ENCODE measurements around the gene TIMM21.

Gene TIMM21, protein sequence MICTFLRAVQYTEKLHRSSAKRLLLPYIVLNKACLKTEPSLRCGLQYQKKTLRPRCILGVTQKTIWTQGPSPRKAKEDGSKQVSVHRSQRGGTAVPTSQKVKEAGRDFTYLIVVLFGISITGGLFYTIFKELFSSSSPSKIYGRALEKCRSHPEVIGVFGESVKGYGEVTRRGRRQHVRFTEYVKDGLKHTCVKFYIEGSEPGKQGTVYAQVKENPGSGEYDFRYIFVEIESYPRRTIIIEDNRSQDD

DNA sequence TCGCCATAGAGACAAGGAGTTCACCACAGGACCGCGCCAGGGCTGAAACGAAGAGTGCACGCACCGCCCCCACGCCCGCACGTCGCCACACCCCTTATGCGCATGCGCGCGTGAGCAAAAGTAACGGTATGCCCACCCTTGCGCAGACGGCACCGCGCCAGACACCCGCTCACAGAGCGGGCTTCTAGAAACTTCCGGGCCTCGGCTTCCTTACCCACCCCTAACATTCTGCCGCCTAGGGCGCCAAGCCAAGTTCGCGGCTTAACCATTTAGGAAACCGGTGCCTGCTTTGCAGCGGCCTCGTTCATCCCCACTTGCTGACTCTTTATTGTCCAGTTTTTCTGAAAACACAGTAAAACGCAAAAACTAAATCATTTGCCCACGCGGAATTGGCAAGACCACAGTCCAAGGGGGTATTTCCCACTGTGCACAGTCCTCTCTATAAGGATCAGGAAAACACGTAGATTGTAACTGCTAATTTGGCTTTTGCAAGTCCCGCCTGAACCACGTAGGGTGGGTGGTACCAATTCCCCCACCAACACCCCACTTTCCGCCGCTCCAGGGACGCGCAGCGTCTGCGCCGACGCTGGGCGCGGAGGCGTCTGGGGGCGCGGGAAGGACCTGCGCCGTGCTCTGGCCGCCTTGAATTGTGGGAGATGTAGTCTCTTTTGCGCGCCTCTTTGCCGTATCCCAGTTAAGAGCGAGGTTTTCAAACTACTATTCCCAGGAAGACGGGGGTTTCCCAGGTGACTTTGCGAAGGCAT lies at the start of gene TIMM21, which contains the start of gene FBXO15:
Gene TIMM21 (plus strand): TSS at position 745 of the 764 bp plus-strand sequence. CDS start 286 bp downstream, outside the sequence.
Gene FBXO15 (minus strand): TSS at position 56 of the 764 bp plus-strand sequence. CDS start 49 bp downstream, at position 7.
- in situ Hi-C loops (cut with MboI; ENCODE audit: low sequenced_read_pairs) = no loop called here

DNA sequence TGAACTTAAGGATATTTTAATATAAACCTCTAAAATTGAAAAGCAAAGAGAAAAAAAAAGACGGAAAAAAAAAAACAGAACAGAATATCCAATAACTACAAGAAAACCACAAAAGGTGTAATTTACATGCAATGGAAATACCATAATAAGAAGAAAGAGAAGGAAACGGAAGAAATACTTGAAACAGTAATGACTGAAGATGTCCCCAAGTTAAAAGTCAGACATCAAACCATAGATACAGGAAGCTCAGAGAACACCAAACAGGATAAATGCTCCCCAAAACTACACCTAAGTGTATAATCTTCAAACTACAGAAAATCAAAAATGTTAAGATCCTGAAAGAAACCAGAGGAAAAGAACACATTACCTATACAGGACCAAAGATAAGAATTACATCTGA lies 39.9 kb upstream of the TIMM21 start:
- in situ Hi-C loops (cut with MboI; ENCODE audit: low sequenced_read_pairs) = no loop called here

DNA sequence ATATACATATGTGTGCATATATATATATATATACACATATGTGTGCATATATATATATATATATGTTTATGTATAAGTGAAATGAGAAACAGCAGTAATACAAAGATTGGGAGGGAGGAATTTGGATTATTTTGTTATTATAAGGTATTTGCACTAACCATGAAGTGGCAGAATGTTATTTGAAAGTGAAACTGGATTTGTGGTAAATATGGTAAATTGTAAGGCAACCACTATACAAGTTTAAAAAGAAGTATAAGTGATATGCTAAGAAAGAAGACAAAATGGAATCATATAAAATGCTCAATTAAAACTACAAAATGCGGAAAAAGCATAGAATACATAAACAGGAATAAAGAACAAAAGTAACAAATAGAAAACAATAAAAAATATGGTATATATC lies 38.2 kb upstream of the TIMM21 start:
- in situ Hi-C loops (cut with MboI; ENCODE audit: low sequenced_read_pairs) = no loop called here

DNA sequence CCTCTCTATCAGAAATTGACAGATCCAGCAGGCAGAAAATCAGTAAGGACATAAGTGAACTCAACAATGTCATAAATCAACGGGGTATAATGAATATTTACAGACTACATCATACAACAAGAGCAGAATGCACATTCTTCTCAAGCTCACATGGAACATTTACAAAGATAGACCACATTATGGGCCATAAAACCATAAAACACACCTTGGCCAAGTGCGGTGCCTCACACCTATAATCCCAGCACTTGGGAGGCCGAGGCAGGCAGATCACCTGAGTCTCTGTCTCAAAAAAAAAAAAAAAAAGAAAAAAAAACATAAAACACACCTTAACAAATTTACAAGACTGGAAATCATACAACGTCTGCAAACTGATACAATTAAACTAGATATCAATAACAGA lies 37.3 kb upstream of the TIMM21 start:
- in situ Hi-C loops (cut with MboI; ENCODE audit: low sequenced_read_pairs) = no loop called here

DNA sequence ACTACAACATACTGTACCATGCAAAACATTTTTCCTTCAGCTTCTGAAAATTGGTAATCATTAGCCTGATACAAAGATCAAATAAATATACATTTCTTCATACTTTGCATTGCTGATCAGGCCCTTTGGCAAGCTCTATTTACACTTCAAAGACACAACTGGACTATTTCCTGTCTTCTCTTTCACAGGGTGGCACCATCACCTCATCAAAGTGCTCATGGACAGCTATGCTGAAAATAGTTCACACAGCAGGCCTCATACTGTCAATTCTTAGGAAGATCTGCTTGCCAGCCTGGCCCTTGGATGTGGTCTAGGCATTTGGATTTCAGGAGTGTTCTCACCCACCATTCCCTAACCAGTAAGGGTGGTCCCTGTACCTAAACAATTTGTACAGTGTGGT lies 34.6 kb upstream of the TIMM21 start:
- in situ Hi-C loops (cut with MboI; ENCODE audit: low sequenced_read_pairs) = no loop called here

DNA sequence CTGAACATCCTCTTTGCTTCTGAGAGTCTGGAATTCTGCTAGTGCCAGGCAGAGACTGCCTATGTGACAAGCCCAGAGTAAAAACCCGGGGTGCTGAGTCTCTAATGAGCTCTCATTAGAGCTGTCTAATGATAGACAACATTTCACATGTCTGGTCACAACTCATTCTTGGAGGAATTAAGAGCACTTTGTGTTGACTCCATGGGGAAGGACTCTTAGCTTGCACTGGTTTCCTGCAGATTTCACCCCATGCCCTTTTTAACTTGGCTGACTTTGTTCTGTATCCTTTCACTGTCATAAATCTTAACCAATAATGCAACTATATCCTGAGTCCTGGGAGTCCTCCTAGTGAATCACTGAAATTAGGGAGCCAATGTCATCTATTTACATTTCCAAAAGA lies 34.2 kb upstream of the TIMM21 start:
- in situ Hi-C loops (cut with MboI; ENCODE audit: low sequenced_read_pairs) = no loop called here

DNA sequence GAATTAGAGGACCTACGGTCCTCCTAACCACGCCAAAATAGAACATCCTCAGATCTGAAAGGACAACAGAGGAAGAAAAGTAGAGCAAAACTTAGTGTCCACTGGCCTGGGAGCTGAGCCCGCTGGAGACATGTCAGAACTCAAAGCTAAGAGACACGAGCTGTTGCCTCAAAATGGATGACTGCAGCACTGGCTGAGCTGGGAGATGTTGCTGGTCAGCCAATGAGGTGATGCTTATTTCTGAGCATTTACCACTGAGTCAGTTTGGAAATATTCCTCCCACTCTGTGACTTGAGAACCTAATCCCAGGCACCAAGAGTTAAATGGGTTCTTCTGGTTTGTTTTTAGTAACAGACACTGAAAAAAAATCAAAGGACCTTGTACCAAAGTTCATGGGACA lies 33.3 kb upstream of the TIMM21 start:
- in situ Hi-C loops (cut with MboI; ENCODE audit: low sequenced_read_pairs) = no loop called here

DNA sequence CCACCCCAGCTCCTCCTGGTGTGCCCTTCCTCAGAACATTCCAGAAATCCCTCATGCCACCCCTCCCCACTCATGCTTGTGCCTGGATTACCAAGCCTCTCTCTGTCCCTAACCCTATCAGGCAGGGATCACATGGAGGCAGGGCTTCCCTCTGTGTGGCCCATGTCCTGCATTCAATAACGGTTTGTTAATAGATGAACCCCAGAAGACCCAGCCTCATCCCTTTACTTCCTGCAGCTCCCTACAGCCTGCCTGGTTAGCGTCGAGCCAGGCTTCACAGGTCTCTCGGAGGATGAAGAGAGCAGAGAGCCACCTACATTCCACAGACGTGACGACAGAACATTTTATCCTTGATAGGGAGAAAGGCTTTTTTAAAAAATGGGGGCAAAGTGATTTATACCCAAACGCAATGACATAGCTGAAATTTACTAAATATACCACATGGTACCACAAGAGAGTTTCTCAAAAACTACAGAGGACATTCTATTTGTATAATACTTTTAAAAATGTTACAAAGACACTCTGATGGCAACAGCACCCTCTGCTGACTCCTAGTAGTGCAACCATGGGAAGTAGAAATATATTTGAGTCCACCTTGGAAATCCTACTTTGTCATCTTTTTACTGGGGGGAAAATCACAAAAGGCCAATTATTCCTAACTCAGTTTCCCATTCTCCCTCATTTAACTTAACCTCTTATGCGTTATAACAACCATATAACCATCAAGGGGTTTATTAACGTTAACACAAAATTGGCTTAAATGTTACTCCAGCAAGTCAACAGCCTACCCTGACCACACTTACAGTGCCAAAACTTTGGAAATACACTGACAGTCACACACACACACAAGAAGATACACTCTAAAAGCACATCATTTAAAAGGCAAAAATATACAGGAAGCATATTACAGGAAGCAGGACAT lies 31.4 kb upstream of the TIMM21 start:
- in situ Hi-C loops (cut with MboI; ENCODE audit: low sequenced_read_pairs) = no loop called here

DNA sequence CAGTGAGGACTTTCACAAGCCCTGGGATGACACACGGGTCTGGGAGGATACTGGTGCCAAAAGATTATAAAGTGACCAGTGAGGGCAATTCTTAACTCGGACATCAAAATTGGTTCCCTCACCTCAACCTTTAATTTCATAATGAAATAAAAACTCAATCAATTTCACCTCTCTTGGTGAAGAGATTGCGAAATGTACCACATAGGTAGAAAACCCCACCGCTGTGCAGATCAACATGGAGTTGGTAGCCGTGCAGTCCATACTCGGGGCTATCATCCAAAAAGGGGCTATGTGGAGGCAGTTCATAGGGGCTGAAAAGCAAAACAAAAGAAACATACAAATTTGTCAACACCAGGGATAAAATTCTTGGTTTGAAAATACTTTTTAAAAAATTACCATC lies 25.1 kb upstream of the TIMM21 start:
- in situ Hi-C loops (cut with MboI; ENCODE audit: low sequenced_read_pairs) = no loop called here

DNA sequence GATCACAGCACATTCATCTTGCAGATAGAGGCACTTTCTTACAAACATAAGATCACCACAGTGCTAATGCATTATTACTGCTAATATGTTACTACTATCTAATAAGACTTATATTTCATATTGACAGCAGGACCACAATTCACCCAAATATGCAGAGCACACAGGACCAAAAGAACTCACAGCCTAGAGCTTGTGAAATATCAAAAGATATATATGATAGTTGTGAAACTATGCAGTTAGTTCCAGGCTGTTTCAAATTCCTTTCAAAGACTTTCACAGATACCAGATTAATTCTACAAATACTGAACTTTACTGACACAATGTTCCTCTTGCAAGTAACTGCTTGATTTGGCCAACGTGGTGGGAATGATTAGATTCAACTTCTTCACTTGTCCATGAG lies 23.7 kb upstream of the TIMM21 start:
- in situ Hi-C loops (cut with MboI; ENCODE audit: low sequenced_read_pairs) = no loop called here

DNA sequence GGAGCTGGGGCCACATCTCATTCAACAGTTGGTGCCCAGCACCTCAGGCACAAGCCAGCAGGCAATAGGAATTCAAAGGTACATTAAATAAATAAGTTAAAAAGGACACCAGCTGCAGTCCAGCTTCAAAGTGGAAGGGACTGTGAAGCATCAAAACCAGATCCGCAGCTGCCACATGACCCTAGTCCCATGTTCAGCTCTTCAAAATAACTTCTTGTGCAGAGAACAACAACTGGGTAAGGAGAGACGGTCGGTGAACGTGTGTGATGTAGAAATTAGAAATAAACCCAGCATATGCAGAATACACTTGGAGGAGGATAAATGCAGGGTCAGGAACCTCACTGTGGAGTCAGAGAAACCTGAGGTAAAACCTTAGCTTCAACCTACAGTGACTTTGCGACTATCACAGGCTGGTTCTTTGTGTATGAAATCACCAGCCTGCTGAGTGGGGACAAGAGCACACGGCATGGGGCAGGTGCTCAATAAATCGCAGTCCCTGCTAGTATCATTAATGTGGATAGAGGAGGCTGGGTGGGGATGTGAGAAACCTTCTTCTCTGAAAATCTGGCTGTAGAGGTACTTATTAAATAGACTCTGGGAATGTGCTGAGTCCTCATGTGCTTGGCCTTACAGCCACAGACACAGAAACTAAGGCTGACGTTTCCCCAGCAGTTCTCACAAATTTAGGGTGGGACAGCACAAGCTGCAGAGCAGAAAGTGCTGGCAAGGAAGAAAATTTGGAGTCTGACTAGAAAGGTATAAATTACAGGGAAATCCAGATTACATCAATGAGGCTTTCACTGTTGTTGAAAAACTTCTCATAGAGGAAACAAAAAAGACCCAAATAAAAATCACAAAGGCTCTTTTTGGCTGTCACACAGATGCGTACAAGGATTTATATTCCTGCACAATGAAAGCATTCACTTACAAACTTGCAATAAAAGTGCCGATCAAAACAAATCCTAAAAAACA lies 21.4 kb upstream of the TIMM21 start:
- in situ Hi-C loops (cut with MboI; ENCODE audit: low sequenced_read_pairs) = no loop called here

DNA sequence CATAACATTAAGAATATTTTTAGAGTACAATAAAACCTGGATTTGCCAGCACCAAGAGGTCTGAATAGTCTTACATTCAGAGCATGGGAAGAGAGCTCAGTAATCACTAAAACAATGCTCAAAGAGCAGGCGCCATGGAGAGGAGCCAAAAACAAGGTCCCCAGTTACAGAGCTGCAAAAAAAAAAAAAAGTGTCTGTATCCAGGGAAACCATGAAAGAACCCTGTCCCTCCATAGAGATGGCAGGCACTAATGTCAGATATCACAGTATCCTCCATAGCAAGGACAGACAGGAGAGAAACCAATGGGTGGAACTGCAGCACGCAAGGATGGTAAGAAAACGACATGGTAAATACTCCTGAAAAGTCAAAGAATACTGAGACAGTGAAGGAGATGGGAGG lies 20.2 kb upstream of the TIMM21 start:
- in situ Hi-C loops (cut with MboI; ENCODE audit: low sequenced_read_pairs) = no loop called here

DNA sequence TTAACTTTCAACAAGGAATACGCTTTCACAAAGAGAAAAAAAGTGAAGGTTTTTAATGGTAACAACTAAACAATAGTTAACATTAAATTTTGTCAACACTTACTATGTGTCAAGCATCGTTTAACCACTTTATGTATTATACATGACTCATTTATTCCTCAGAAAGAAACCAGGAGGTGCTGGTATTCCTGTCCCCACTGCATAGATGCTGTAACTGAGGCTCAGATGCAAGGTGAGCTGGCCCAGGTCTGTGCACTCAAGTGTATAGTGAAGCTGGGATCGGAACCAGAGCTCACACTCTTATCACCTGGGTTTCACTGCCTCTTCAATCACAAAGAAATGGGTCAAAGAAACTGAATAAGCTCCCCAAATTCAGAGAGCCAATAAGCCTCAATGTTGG lies 17.2 kb upstream of the TIMM21 start:
- in situ Hi-C loops (cut with MboI; ENCODE audit: low sequenced_read_pairs) = no loop called here

DNA sequence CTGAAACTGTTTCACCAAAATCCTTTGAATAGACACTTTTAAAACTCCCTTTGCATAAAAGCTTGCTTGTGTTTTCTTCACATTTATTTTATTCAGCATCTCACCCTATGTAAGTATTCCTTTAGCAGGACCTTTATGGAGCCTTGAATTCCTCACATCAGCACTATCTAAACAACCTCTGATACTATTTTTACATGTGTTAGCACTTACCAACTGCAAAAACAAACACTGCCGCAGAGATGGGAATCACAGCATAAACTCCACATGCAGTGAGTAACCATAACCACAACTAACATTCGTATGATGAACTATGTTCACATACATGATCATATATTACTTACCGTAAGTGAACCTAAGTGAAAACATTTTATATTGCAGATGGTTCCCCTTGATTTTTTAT lies 16.1 kb upstream of the TIMM21 start:
- in situ Hi-C loops (cut with MboI; ENCODE audit: low sequenced_read_pairs) = no loop called here

DNA sequence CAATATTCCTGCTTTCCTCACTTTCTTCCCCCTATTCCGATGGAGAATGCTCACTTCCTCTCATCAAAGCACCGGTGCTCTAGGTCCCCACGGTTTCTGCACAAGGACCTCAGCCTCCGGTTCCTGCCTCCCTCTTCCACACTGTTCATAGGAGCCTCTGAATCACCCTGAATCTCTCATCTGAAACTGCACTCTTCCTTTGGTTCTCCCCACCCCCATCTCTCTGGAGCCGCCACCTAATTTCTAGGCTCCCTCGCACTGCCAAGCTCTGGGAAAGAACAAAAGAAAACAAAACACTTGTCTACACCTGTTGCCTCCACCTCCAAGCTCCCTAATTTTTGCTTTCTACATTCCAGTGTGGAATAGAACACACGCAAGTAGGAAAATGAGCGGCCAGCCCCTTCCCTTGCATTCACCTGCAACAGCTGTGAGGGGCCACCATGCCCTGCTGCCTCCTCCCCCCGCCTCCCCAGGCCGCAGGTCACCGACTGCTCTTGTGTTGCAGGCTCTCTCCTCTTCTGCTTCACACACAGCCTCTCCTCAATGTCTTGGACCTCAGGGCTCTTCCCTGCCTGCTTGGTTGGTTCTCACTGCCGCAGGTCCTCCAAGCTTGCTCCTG lies 10.3 kb upstream of the TIMM21 start:
- in situ Hi-C loops (cut with MboI; ENCODE audit: low sequenced_read_pairs) = no loop called here

DNA sequence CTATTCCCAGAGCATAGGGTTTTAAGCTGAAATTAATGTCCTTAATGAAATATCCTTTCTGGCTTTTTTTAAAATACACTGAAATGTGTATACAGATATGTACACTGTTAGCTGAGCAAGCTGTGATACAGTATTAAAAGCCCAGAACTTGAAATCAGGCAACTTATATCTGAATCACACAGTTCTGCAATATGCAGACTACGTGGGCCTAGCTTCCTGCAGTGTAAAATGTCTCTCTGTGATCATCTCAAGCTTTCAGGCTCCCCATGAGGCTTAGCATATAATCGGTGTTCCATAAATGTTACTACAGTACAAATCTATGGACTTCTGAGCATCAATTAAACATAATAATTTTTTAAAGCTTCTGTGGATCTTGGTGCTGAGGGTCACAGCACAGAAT lies 8.9 kb upstream of the TIMM21 start:
- in situ Hi-C loops (cut with MboI; ENCODE audit: low sequenced_read_pairs) = no loop called here

DNA sequence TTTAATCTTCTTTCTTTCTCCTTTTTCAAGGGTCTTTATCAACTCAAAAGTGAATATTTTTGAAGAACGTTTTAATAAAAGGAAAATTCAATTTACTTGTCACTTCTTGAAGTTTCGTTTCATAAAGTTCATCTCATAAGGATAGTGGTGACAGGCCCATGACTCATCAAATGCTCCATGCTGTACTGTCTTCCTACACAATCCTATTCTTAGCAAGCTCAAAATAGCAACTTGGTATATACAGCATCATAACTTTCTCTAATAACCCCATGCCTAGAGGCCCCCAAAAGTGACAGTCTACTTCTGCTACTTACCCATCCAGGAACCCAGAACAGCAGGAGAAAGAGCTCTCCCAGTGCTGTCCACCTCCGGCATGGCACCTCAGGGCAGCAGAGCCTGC lies 8.4 kb upstream of the TIMM21 start:
- in situ Hi-C loops (cut with MboI; ENCODE audit: low sequenced_read_pairs) = no loop called here

DNA sequence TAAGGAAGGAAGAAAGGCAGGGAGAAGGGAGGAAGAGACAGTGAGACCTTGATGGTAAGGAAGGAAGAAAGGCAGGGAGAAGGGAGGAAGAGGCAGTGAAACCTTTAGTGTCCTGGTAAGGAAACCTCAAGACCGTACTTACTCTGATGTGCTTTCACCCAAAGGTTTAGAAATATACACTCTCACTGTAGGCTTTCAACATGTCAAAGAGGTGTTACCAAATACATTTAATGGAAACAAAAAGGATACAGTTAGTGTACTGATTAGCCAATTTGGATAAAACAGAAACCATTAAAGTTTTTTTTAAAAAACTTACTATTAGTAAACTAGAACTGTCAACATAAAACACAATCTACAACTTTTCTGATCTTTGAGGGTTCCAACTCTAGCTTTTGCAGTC lies 7.7 kb upstream of the TIMM21 start:
- in situ Hi-C loops (cut with MboI; ENCODE audit: low sequenced_read_pairs) = no loop called here

DNA sequence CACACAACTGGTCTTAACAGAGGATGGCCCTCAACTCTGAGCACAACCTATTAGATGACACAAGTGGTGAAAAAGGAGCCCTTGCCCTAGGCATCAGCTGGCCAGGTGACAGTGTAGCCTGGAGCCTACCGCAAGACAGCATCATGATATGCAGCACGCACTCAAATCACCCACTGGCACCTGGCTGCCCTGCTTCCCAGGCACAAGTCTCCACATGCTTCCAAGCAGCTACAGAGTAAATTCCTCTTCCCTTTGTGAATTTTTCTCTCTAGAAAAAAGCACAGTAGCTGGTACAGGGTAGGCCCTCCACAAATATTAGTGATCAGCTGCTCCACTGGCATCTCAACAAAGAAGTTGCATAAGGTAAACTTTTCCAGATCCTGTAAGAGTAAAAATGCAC lies 6.7 kb upstream of the TIMM21 start:
- in situ Hi-C loops (cut with MboI; ENCODE audit: low sequenced_read_pairs) = no loop called here

DNA sequence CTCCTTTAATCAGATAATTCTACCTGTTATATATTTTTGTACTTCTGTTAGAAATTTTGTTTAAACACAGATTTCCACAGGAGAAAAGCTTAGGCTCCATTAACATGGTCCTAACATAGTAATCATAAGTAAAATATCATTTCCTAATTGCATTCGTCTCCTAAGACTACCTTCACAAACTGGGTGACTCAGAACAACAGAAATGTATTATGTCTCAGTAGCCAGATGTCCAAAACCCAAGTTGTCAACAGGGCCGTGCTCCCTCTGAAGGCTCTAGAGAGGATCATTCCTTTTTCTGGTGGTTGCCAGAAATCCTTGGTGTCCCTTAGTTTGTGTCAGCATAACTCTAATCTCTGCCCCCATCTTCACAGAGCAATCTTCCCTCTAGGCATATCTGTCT lies 6.1 kb upstream of the TIMM21 start:
- in situ Hi-C loops (cut with MboI; ENCODE audit: low sequenced_read_pairs) = no loop called here

Data from HL-60/S4 treated with retinoic acid at 250 ng/mL for 4 days and 3 days (cell line).